OCI-LY7 (cell line): ENCODE measurements around the gene TET3.

Experiments
- CTCF ChIP-seq: fragments of 200-600 bp; sonication (generic); conservative IDR thresholded peaks from 2 replicates; pipeline ENCODE4 v1.5.1; 2014; ENCODE audit warnings: mild to moderate bottlenecking, antibody characterized with exemption, low read length, moderate library complexity, mixed read lengths
- EZH2phosphoT487 ChIP-seq: fragments of 200-600 bp; sonication (generic); IDR thresholded peaks from 2 replicates; pipeline ENCODE4 v1.6.1; 2018; ENCODE audit warnings: low read depth, borderline replicate concordance, mild to moderate bottlenecking, mixed run types, antibody characterized with exemption, low read length, moderate library complexity, mixed read lengths

- TF ChIP-seq CTCF (no peak), EZH2phosphoT487 (no peak)
Observed at GRCh38 chr2:74007121-74007520, 22.4 kb downstream of the TET3 start.
